ENCODE results near the gene SCG5. TPM values are rescaled to one million over a fixed set of nuclear protein-coding genes. Genes with fewer than 3 reads are reported as not detected.

The SCG5 gene
- polyA plus RNA-seq, 1 donor (not counting 4 experiments of a cell fraction or from before 2014, with no cell fraction given) = 15.8 TPM

GRCh38 chr15:32667321-32667720, 25.8 kb downstream of the SCG5 start:
- FAIRE-seq (no peak), DNase-seq (ENCODE audit: low read depth, low spot score) (no peak)
- Histone ChIP-seq H4K20me1 (ENCODE audit: control insufficient read depth, extremely low read depth, insufficient read depth, low read length) (no peaks in the 10 kb centered on the region), H3K4me1 (ENCODE audit: control insufficient read depth, extremely low read depth, insufficient read depth, low read length) (peaks cover 5% of the 10 kb centered on the region), H3K36me3 (ENCODE audit: control insufficient read depth in 2 of 2, extremely low read depth in 1 of 2, insufficient read depth in 2 of 2, low read length in 2 of 2) (peaks cover 0 to 2% of the 10 kb centered on the region in 2 experiments), H3K9ac (ENCODE audit: control insufficient read depth, extremely low read depth, insufficient read depth, low read length) (no peak overlapping the region), H3K27ac (ENCODE audit: control insufficient read depth, insufficient read depth, low read length) (no peak overlapping the region), H3K9me3 (ENCODE audit: control insufficient read depth, low read depth, low read length) (no peaks in the 10 kb centered on the region), H3K9me1 (ENCODE audit: control insufficient read depth, extremely low read depth, insufficient read depth, low read length) (no peaks in the 10 kb centered on the region), H3K4me3 (ENCODE audit: control insufficient read depth in 2 of 3, extremely low read depth in 1 of 3, insufficient read depth in 2 of 3, low read depth in 1 of 3, low read length in 3 of 3) (no peak overlapping the region), H2AFZ (ENCODE audit: control insufficient read depth, low read length) (no peak overlapping the region), H3K79me2 (ENCODE audit: control insufficient read depth, insufficient read depth, low read length) (no peaks in the 10 kb centered on the region), H3K4me2 (ENCODE audit: control insufficient read depth, extremely low read depth, insufficient read depth, low read depth, low read length) (no peak overlapping the region), H3K27me3 (ENCODE audit: control insufficient read depth, extremely low read depth, insufficient read depth, low read length) (no peaks in the 10 kb centered on the region)
- TF ChIP-seq CTCF (optimal IDR thresholded peaks at IDR 0.05 in 1 of 3, IDR thresholded peaks at IDR 0.05 in 1 of 3, conservative IDR thresholded peaks at IDR 0.05 in 1 of 3; ENCODE audit: extremely low read depth in 1 of 3, insufficient read depth in 2 of 3, low read length in 3 of 3) (no peak), EZH2 (IDR thresholded peaks at IDR 0.05; ENCODE audit: low read length) (no peak)
- dilution Hi-C loops (cut with MboI; ENCODE audit: extremely low pct_ligation_motif_present, low sequenced_read_pairs) = no loop called here

- peaks cover 0 to 2% of the 10 kb centered on the region in 2 experiments for H3K36me3 ChIP-seq (ENCODE audit: control insufficient read depth in 2 of 2, extremely low read depth in 1 of 2, insufficient read depth in 2 of 2, low read length in 2 of 2)
- FAIRE-seq = no peak
- H3K27ac ChIP-seq (ENCODE audit: control insufficient read depth, insufficient read depth, low read length) = no peak overlapping the region
- no peak overlapping the region for H2AFZ ChIP-seq (ENCODE audit: control insufficient read depth, low read length)
- TF ChIP-seq CTCF (optimal IDR thresholded peaks at IDR 0.05 in 1 of 3, IDR thresholded peaks at IDR 0.05 in 1 of 3, conservative IDR thresholded peaks at IDR 0.05 in 1 of 3; ENCODE audit: extremely low read depth in 1 of 3, insufficient read depth in 2 of 3, low read length in 3 of 3) (no peak), EZH2 (IDR thresholded peaks at IDR 0.05; ENCODE audit: low read length) (no peak)
- dilution Hi-C loops (cut with MboI; ENCODE audit: extremely low pct_ligation_motif_present, low sequenced_read_pairs) = no loop called here
- no peaks in the 10 kb centered on the region for H3K9me3 ChIP-seq (ENCODE audit: control insufficient read depth, low read depth, low read length)
- H3K27me3 ChIP-seq (ENCODE audit: control insufficient read depth, extremely low read depth, insufficient read depth, low read length) = no peaks in the 10 kb centered on the region
- no peaks in the 10 kb centered on the region for H3K79me2 ChIP-seq (ENCODE audit: control insufficient read depth, insufficient read depth, low read length)
- H3K9ac ChIP-seq (ENCODE audit: control insufficient read depth, extremely low read depth, insufficient read depth, low read length) = no peak overlapping the region
- H3K4me1 ChIP-seq (ENCODE audit: control insufficient read depth, extremely low read depth, insufficient read depth, low read length) = peaks cover 5% of the 10 kb centered on the region
- no peak overlapping the region for H3K4me2 ChIP-seq (ENCODE audit: control insufficient read depth, extremely low read depth, insufficient read depth, low read depth, low read length)
- no peak overlapping the region for H3K4me3 ChIP-seq (ENCODE audit: control insufficient read depth in 2 of 3, extremely low read depth in 1 of 3, insufficient read depth in 2 of 3, low read depth in 1 of 3, low read length in 3 of 3)
- no peaks in the 10 kb centered on the region for H4K20me1 ChIP-seq (ENCODE audit: control insufficient read depth, extremely low read depth, insufficient read depth, low read length)
- H3K9me1 ChIP-seq (ENCODE audit: control insufficient read depth, extremely low read depth, insufficient read depth, low read length) = no peaks in the 10 kb centered on the region
- no peak for DNase-seq (ENCODE audit: low read depth, low spot score)
These were observed 27.4 kb downstream of the SCG5 start for GRCh38 chr15:32668942-32669341.
